Ureter (tissue), 1 donor: Measurements from ENCODE around the gene TCF25. TPM values are rescaled to one million over a fixed set of nuclear protein-coding genes. Genes with fewer than 3 reads are reported as not detected.
"Not testable (repeated sequence)": the region's sequence is repeated elsewhere in the genome, so short reads cannot be mapped to it uniquely, and the experiment has no call there.

Source experiments
- DNase-seq: peaks from one replicate; pipeline ENCODE4 v3.0.0-alpha.2; 2020; ENCODE audit warnings: low spot score
- total RNA-seq: library from RNA; stranded (reverse); gene quantifications from one replicate; pipeline ENCODE4 v1.2.4, GENCODE V29; 2023
- donor health status: DM: yes; HTN: yes; CAD: no.

The TCF25 gene
- total RNA-seq, 1 donor from 2014 or later = 224 TPM

DNA sequence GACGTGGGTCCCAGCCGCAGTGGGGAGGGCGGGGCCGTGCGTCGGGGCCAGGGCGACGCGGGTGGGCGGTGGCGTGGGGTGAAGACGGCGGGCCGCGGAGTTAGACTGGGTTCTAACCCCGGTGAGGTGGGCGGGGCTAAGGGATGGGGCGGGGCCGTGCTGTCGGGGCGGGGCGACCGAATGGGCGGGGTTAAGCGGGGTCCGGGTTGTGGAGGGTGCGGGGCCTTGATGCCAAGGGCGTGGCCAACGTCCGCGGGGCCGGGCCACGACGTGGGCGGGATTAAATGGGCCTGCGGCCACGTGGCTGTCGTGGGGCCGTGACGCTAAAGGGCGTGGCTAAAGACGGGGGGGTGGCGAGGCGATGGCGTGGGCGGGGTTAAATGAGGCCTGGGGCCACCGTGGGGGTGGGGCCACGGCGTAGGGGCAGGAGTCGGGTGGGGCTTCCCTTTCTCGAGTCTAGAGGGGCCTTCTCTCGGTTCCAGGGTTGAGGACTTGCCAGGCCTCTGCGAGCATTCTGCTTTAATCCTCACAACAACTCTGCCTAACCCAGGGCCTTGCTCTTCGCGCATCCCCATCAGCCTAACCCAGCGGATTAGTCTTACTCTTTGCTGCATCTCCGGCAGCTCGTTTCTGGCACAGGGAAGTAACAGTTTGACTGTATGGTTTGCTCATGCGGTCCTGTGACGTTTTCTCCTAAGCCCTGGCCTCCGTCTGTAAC is 739 bp downstream of the TCF25 start:
- DNase-seq = peak; percentile 96

DNA sequence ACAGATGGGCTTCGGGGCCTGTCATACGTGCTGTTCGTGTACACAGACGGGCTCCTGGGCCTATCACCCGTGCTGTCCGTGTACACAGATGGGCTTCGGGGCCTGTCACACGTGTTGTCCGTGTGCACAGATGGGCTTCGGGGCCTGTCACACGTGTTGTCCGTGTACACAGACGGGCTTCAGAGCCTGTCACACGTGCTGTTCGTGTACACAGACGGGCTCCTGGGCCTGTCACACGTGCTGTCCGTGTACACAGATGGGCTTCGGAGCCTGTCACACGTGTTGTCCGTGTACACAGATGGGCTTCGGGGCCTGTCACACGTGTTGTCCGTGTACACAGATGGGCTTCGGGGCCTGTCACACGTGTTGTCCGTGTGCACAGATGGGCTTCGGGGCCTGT is 5.7 kb downstream of the TCF25 start:
- not testable (repeated sequence) for DNase-seq

DNA sequence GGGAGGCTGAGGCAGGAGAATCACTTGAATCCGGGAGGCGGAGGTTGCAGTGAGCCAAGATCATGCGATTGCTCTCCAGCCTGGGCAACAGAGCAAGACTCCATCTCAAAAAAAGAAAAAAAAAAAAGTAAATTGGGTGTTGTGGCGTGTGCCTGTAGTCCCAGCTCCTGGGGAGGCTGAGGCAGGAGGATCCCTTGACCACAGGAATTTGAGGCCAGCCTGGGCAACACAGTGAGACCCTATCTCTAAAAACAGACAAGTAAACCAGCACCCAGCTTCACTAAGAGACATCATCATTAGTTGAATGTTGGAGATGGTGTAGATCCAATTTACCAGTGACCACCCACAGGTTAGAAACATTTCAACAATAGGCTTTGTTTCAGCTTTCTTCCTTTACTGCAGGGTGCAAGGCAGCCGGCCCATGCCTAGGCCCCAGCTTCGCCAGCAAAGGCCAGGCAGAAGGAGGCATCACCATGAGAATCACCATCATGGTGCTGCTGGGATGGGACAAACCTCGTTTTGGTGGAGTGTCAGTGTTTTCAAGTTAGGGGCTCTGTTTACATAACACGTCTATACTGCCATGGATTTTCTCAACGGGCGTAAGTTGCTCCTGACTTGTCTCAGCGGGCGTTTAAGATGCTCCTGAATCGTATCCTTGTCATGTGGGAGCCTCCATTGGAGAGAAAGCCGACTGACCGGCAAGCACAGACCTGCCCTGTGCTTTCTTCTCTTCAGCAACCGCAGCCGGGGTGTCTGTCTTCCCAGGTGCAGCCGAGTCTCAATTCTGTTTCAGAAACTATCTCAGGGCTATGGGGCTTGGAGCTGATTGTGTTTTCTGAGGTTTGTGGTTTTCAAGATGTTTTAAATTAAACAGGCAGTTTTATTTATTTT is 7.3 kb downstream of the TCF25 start:
- DNase-seq = no peak

DNA sequence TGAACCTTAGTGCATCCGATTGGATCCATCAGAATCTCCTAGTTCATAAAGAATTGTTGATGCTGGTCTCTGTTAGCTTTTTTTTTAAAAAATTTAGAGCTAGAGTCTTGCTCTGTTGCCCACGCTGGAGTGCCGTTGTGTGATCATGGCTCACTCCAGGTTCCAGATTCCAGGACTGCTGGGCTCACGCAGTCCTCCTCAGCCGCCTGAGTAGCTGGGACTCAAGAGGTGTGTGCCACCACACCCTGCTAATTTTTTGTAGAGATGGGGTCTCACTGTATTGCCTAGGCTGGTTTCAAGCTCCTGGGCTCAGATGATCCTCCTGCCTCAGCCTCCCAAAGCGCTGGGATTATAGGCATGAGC is 8.0 kb downstream of the TCF25 start:
- DNase-seq = no peak

DNA sequence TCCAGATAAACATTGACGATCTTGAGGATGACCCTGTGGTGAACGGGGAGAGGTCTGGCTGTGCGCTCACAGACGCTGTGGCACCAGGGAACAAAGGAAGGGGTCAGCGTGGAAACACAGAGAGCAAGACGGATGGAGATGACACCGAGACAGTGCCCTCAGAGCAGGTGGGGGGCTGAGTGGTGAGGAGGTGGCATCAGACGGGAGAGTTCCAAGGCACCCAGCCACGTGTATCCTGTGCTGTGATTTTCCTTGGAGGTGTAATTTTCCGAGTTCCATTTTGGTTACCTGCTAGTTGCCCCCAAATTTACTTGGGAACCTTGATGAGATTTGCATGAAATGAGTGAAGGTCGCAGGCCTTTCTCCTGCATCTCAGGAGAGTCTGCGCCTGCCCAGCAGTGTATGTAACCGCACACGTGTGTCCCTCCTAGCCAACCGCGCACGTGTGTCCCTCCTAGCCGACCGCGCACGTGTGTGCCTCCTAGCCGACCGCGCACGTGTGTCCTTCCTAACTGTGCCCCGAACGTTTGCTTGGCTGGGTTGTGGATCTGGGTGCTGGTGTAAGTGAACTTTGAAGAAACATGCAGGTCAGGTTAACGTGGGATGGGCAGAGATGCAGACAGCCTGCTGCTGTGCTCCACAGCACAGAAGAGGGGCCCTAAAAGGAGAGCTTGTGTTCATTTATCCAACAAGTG is 10.1 kb downstream of the TCF25 start:
- no peak for DNase-seq

DNA sequence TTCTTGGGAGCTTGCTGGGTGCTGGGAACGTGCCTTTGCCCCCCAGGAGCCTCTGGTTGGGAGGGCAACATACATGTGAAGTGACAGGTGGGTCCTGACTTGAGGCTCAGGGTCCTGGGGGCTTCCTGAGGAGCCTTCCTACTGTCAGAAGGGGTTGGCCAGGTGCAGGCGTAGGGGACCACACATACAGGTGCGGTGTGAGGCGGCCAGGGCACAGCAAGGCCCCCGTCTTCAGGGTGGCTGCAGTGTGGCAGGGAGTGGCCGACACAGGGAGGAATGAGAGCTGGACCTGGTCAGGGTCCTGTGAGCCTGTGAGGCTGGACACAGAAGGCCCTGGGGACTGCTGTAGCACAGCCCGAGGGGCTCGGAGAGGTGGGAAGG is 10.6 kb downstream of the TCF25 start:
- DNase-seq = no peak

DNA sequence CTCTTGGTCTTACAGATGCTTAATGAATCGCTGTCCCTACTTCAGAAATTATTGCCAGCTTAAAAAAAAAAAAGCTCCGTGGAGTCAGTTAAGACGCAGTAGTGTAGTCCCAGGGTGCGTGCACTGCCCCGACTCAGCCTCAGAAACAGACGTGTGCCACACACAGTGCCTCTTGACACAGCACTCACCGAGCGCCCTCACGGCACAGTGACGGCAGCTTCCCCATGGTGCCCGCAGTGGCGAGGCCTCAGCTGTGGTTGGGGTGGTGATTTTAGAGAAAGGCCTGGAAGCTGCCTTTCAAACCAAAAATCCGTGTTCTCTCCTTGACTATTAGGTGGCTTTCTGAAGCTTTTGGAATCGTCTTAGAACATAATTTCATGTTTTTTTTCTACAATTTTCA is 13.9 kb downstream of the TCF25 start:
- no peak for DNase-seq

DNA sequence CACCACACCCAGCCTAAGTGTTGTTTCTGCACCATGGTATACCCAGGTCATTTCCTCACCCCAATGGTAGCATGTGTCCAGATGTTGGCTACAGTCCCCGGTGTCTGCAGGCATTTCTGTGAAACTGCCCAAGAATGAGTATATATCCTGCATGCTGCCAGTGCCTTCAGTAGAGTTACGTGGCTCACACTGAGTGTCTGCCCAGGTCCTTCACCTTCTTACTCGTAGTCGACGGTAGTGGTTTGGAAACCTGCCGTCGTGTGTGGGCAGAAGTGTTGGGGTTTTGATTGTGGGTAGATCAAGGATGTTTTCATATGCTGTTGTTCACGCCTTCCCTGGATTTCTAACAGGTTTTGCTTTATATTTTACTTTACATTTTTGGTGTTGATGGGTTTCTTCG is 16.8 kb downstream of the TCF25 start:
- DNase-seq = no peak

DNA sequence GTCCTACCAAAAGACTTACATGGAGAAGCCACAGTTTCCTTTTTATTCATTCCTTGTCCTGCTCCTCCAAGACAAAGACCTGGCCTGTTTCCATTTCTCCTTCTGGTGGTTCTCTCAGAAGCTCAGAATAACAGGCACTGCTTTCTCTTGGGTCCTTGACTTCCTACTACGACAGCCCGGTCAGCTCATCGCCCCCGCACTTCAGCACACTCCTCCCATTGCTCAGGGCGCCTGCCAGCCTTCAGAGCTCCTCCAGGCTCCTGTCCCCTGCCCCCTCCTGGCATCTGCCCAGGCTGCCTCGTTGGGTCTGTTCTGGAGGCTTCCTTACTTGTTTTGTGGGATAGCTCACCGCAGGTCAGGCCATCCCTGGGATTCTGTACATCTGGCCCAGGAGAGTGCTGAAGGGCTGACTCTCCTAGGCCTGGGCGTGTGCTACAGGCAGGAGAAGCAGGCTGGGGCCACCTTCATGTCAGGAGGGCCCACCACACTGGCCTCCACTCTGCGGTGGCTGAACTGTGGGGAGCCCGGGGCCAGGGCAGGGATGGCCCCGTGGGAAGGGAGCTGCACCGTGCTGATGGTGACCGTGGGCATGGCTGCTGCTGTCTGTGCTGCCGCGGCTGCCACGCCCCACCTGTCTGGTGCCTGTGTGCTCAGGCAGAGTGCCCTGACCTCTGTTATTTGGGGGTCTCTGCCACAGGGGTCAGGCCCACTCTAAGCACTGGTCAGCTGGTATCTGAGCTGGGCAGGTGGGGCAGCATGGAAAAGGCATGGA is 17.7 kb downstream of the TCF25 start:
- DNase-seq = no peak

DNA sequence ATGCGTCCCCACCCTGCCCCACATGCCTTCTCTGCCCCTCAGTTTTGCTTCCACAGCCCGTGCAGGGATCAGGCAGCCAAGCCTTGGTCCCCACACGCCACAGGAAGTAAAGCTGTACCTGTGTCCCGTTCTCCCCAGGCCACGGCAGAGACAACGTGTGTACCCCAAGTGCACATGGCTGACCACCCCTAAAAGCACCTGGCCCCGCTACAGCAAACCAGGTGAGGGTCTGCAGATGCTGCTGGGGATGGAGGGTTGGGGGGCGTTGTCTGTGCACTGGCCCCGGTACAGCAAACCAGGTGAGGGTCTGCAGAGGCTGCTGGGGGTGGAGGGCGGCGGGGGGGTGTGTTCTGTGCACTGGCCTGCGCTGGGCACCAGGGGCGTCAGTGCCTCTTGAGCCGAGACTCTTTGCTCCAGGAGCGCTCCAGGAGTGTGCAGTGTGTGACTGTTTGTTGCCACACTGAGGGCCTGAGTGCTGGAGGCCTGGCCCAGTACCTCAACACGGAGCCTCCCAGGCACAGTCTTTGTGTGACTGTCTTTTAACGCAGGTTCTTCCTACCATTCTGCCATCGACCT is 18.8 kb downstream of the TCF25 start:
- DNase-seq = no peak

DNA sequence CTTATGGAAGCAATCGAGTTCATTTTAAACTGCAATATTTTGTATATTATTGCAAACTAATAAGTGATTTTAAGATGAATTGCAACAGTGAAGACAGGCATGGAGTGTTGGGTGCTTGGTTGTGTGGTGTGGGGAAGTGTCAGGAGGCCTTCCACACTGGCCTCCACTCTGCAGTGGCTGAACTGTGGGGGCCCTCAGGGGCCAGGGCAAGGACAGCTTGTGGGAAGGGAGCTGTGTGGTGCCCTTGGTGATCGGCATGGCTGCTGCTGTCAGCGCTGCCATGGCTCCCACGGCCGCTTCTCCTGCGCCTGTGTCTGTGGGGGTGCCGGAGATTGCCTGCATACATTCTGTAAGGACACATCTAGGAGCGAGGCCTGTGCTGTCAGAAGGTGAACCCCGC is 19.2 kb downstream of the TCF25 start:
- DNase-seq = no peak

DNA sequence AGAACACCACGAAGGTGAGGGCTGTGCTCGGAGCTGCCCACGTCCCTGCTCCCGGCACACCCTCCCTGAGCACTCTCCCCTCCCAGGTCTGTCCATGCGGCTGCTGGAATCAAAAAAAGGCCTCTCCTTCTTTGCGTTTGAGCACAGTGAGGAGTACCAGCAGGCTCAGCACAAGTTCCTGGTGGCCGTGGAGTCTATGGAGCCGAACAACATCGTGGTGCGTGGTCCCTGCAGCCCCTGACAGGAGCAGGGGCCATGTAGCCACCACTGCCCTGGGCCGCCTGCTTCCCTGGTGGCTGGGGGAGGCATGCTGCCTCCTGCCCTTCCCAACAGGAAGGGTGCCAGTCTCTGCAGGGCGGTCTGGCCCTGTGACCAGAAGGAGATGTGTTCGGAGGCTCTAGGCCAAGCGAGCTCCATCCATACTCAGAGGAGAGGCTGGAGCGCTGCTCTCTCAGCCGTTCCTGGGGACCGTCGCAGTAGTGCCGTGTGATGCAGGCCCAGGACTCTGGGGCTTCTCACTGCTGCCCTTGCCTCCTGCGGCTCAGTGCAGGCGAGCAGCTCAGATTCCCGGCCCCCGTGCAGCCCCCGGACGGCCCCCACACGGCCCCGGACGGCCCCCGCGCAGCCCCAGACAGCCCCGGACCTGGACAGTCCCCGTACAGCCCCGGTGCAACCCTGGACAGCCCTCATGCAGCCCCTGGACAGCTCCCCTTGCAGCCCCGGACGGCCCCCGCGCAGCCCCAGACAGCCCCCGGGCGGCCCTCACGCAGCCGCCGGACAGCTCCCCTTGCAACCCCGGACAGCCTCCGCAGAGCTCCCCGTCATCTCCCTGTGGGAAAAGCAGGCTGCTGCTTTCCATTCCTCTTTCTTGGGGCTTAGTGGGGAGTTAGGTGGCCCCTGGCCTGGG is 20.5 kb downstream of the TCF25 start:
- no peak for DNase-seq

DNA sequence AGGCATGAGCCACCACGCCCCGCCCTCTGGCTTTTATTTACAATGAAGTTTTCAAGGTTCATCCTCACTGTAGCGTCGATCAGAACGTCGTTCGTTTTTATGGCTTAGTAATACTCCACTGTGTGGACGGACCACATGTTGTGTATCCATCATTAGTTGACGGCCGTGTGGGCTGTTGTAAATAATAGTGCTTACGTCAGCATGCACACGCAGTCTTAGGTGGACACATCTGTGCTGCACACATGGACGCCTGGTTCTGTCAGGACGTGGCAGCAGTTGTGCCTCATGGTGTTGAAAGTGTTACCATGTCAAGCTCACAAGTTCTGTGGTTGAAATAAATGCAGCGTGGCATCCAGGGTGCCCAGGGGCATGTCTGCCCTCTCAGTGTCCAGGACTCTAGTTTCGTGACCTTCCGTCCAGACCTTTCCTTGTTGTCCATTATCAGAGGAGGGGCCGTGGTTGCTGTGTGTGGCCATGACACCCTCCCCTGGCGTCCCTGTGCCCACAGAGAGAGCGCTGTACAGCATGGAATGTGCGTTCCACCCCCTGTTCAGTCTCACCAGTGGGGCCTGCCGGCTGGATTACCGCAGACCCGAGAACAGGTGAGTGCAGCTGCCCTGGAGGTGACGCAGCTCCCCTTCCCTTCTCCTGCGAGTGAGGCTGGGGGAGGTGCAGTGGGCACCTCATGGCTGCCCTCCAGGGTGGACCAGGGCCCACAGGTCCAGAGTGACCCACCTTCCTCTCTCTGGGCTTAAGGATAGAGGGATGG is 22.3 kb downstream of the TCF25 start:
- DNase-seq = no peak

DNA sequence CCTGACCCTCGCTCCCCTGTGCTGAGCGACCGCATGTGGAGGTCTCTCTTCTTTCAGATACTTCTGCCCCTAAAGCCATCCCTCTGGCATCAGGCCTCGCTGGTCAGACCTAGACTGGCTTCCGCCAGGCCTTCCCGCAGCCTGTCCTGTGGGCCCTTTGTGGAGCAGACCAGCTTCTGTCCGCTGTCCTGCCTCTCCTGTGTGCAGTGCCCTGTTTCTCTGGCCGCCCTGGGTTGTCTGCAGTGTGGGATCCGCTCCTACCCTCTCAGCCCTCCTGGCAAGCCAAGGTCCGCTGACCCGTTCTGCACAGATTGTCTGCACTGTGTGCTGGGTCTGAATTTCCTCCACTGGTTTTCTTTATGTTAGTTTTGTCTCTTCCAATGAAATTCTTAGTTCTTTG is 23.8 kb downstream of the TCF25 start:
- no peak for DNase-seq

DNA sequence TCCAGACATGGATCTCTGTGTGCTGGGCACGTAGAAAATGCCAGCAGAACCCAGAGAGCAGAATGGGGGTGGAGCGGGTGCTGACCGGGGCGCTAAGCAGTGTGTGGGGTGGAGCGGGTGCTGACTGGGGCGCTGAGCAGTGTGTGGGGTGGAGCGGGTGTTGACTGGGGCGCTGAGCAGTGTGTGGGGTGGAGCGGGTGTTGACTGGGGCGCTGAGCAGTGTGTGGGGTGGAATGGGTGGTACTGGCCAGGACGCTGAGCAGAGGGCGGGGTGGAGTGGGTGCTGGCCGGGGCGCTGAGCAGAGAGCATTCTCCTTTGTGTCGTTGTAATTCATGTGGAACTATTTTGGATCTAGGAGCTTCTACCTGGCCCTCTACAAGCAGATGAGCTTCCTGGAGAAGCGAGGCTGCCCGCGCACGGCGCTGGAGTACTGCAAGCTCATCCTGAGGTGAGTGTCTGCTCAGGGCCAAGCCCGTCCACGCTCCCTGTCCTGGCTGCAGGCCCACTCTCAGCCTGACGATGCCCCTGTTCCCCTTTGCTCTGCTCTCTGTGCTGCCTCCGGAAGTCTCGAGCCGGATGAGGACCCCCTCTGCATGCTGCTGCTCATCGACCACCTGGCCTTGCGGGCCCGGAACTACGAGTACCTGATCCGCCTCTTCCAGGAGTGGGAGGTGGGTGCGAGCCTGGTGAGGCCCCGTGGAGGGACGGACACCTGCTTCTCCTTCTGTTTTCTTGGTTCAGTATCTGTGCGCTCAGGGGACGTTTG is 25.0 kb downstream of the TCF25 start:
- DNase-seq = no peak

DNA sequence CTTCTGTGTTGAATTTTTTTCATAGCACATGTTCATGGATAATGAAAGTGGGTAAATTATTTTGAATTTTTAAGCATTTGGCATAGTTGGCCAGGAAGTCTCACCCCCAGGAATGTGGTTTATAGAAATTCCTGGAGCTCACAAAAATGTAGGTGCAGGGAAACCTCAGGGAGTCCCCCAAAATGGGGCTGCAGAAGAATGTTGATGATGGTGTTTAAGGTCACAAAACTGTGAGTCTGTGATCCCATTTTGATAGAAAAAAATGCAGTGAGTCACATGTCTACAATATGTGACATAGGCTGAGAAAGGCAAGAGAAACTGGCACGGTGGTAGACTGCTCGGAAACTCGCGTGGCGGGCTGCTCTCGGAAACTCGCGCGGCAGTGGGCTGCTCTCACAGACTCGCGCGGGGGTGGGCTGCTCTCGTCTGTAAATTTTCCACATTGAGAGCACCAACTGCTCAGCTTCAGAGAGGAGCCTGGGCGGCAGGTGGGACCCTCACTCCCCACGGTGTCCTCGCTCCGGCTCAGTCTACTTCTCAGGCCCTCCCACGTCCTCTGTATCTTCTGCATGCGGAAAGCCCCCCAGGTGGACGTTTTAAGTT is 26.6 kb downstream of the TCF25 start:
- DNase-seq = no peak

DNA sequence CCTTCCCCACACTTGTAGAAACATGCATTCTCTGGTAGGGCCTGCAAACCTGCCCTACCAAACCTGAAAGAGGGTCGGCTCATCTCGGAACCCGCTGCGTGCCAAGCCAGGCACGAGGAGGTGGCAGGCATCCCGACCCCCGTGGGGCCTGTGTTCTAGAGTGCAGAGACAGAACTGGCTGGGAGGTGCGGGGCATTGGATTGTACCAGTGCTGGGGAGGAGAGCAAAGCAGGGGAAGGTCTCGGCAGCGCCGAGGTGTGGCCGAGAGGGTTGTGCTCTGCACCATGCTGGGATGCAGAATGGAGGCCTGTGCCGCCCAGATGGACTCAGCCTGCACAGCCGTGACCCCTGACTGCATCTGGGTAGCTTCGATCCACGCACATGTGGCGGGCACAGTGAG is 27.5 kb downstream of the TCF25 start:
- DNase-seq = no peak

DNA sequence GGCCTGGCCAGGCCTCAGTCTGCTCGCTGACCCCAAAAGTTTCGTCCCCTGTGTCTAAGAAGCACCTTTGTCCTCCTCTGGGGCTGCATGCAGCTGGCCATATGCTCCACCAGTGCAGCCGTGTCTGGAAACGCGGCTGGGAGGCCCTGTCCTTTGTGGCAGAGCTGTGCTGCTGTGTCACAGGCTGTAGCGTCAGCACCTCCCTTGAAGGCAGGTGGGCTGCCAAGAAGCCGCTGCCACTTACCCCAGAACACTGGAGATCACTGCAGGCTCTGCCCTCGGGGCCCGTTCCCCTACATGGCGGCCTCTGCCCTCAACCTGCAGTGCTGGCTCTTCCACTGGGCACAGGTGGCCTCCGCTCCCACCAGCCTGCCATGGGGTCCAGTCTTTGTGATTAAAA is 29.6 kb downstream of the TCF25 start:
- no peak for DNase-seq
